ENCODE data around the gene ITPR1.

GRCh38 chr3:4819746-4820145, 326.6 kb downstream of the ITPR1 start:
- TF ChIP-seq RAD21 (IDR thresholded peaks at IDR 0.05; ENCODE audit: insufficient read depth, low read depth, low read length) (no peak), POLR2A (IDR thresholded peaks at IDR 0.05; ENCODE audit: low read depth, low read length) (no peak), POU2F2 (IDR thresholded peaks at IDR 0.05; ENCODE audit: borderline replicate concordance, low read depth, low read length) (no peak), CEBPB (IDR thresholded peaks at IDR 0.05; ENCODE audit: borderline replicate concordance in 1 of 2, low read depth in 2 of 2, low read length in 2 of 2) (no peak), MTA2 (IDR thresholded peaks at IDR 0.05; ENCODE audit: low read depth) (no peak), MEF2A (IDR thresholded peaks at IDR 0.05; ENCODE audit: insufficient read depth, low read depth, low read length) (no peak), USF2 (IDR thresholded peaks at IDR 0.05; ENCODE audit: borderline replicate concordance, low read depth, low read length) (no peak), FOXK2 (IDR thresholded peaks at IDR 0.05) (no peak), MEF2B (IDR thresholded peaks at IDR 0.05; ENCODE audit: partially characterized antibody, poor library complexity, severe bottlenecking) (no peak), TAF1 (IDR thresholded peaks at IDR 0.05; ENCODE audit: borderline replicate concordance, low read depth, low read length) (no peak)

Measured in GM12878 (cell line).